Glutamatergic neuron (in vitro differentiated cells): Measurements from ENCODE around the gene SDHAF3. TPM values are rescaled to one million over a fixed set of nuclear protein-coding genes. Genes with fewer than 3 reads are reported as not detected.

Experiments
- DNase-seq: peaks from one replicate; pipeline ENCODE4 v3.0.0; 2022
- H3K27ac Mint-ChIP-seq: one replicate; pipeline ENCODE4 v1.8.0; 2020; ENCODE audit warnings: mild to moderate bottlenecking, mixed read lengths, inconsistent platforms; ENCODE audit not compliant: unreplicated experiment
- H3K27me3 Mint-ChIP-seq: one replicate; pipeline ENCODE4 v1.8.0; 2020; ENCODE audit warnings: mild to moderate bottlenecking, moderate library complexity, mixed read lengths, inconsistent platforms; ENCODE audit not compliant: unreplicated experiment
- H3K36me3 Mint-ChIP-seq: one replicate; pipeline ENCODE4 v1.8.0; 2020; ENCODE audit warnings: mild to moderate bottlenecking, mixed read lengths, inconsistent platforms; ENCODE audit not compliant: unreplicated experiment
- H3K4me1 Mint-ChIP-seq: one replicate; pipeline ENCODE4 v1.8.0; 2020; ENCODE audit warnings: mild to moderate bottlenecking, low read depth, mixed read lengths, inconsistent platforms; ENCODE audit not compliant: unreplicated experiment
- H3K4me3 Mint-ChIP-seq: one replicate; pipeline ENCODE4 v1.8.0; 2020; ENCODE audit warnings: mild to moderate bottlenecking, mixed read lengths, inconsistent platforms; ENCODE audit not compliant: unreplicated experiment
- H3K9me3 Mint-ChIP-seq: one replicate; pipeline ENCODE4 v1.8.0; 2020; ENCODE audit warnings: mild to moderate bottlenecking, moderate library complexity, mixed read lengths, inconsistent platforms; ENCODE audit not compliant: unreplicated experiment
- total RNA-seq: library from RNA; stranded (reverse); fragmentation: NEBNext Ultra II Directional; extraction: Animal tissue kit (Norgen Biotek cat#: 25700); gene quantifications from one replicate; pipeline ENCODE4 v1.2.1, GENCODE V29; 2021; ENCODE audit not compliant: unreplicated experiment
- TF ChIP-seq, protein P1 (sequence below): fragments of 200-600 bp; sonication (generic); IDR thresholded peaks from one replicate; pipeline ENCODE4 v1.5.0; 2021; ENCODE audit not compliant: partially characterized antibody, unreplicated experiment

The SDHAF3 gene
- total RNA-seq, 1 donor from 2014 or later = 10.1 TPM

DNA sequence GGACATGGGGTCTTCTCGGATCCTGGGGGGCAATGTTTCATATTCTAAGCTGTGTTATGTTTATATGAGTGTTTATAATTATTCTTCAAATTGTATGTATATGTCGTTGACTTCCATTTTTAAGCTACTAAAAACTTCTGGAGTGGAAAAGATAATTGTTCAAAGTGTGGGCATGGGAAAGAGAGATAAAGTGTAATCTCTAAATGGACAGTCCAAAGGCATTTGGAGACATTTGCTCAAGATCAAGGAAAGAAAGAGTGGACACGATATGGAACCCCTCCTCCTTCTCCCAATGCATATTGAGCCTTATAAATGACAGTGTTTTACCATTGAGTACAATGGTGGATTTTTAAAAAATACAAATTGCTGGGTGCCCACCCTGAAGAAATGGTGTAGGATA, 81.1 kb downstream of the SDHAF3 start:
- Mint-ChIP-seq H3K27ac (no peak overlapping the region), H3K36me3 (peaks cover 5% of the 10 kb centered on the region), H3K27me3 (no peaks in the 10 kb centered on the region), H3K4me3 (no peak overlapping the region), H3K9me3 (no peaks in the 10 kb centered on the region), H3K4me1 (no peaks in the 10 kb centered on the region)
- TF ChIP-seq, protein P1, sequence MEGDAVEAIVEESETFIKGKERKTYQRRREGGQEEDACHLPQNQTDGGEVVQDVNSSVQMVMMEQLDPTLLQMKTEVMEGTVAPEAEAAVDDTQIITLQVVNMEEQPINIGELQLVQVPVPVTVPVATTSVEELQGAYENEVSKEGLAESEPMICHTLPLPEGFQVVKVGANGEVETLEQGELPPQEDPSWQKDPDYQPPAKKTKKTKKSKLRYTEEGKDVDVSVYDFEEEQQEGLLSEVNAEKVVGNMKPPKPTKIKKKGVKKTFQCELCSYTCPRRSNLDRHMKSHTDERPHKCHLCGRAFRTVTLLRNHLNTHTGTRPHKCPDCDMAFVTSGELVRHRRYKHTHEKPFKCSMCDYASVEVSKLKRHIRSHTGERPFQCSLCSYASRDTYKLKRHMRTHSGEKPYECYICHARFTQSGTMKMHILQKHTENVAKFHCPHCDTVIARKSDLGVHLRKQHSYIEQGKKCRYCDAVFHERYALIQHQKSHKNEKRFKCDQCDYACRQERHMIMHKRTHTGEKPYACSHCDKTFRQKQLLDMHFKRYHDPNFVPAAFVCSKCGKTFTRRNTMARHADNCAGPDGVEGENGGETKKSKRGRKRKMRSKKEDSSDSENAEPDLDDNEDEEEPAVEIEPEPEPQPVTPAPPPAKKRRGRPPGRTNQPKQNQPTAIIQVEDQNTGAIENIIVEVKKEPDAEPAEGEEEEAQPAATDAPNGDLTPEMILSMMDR = no peak
- DNase-seq = no peak

GRCh38 chr7:97200018-97200417, 82.5 kb downstream of the SDHAF3 start:
- H3K27ac Mint-ChIP-seq = no peak overlapping the region
- no peaks in the 10 kb centered on the region for H3K4me1 Mint-ChIP-seq
- TF ChIP-seq, protein P1 = no peak

DNA sequence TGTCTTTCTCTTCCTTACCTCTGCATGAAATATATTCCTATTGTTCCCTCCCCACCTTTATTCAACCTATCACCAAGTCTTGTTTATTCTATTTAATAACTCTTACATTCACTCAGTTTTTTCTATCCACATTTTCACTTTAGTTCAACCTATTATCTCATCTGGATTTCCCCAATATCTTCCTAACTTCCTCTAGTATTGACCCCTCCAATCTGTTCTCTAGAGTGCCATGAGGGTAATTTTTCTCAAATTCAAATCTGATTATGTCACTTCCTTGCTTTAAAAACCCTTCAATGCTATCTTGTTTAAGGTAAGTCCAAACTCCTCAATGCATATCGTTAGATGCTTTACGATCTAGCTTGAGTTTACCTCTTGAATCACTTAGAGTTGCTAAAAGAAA, 86.5 kb downstream of the SDHAF3 start:
- Mint-ChIP-seq H3K9me3 (no peaks in the 10 kb centered on the region), H3K4me3 (no peak overlapping the region), H3K27me3 (no peaks in the 10 kb centered on the region), H3K4me1 (no peaks in the 10 kb centered on the region), H3K27ac (no peak overlapping the region), H3K36me3 (no peaks in the 10 kb centered on the region)
- no peak for DNase-seq
- TF ChIP-seq, protein P1 = no peak

More at GRCh38 chr7:97200018-97200417, 82.5 kb downstream of the SDHAF3 start:
- Mint-ChIP-seq H3K9me3 (no peaks in the 10 kb centered on the region), H3K27me3 (no peaks in the 10 kb centered on the region), H3K36me3 (peaks cover 2% of the 10 kb centered on the region), H3K4me3 (no peak overlapping the region)
- no peak for DNase-seq

GRCh38 chr7:97204821-97205220, 87.3 kb downstream of the SDHAF3 start:
- Mint-ChIP-seq H3K36me3 (no peaks in the 10 kb centered on the region), H3K27ac (no peak overlapping the region), H3K4me3 (no peak overlapping the region), H3K4me1 (no peaks in the 10 kb centered on the region), H3K9me3 (peaks cover 2% of the 10 kb centered on the region), H3K27me3 (no peaks in the 10 kb centered on the region)
- DNase-seq = no peak
- TF ChIP-seq, protein P1 = no peak

DNA sequence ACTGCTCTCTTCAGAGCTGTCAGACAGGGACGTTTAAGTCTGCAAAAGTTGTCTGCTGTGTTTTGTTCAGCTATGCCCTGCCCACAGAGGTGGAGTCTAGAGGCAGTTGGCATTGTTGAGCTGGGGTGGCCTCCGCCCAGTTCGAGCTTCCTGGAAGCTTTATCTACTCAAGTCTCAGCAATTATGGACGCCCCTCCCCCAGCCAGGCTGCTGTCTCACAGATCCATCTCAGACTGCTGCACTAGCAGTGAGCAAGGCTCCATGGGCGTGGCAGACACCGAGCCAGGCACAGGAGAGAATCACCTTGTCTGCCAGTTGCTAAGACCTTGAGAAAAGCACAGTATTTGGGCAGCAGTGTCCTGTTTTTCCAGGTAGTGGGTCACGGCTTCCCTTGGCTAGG, 98.1 kb downstream of the SDHAF3 start:
- TF ChIP-seq, protein P1 = no peak
- H3K27me3 Mint-ChIP-seq = no peaks in the 10 kb centered on the region
- H3K4me1 Mint-ChIP-seq = no peaks in the 10 kb centered on the region
- no peaks in the 10 kb centered on the region for H3K36me3 Mint-ChIP-seq
- peak; percentile 22 for DNase-seq
- no peak overlapping the region for H3K27ac Mint-ChIP-seq
- H3K9me3 Mint-ChIP-seq = no peaks in the 10 kb centered on the region
- no peak overlapping the region for H3K4me3 Mint-ChIP-seq
